NCI-H2107 treated with DMSO at 0.1 percent for 48 hours (cell line): ENCODE data around the gene DEFB112.

Source experiments
- DNase-seq: peaks from one replicate; lab custom pipeline; 2025; ENCODE audit not compliant: unreplicated experiment; lab: John Stamatoyannopoulos, UW

Gene DEFB112

DNA sequence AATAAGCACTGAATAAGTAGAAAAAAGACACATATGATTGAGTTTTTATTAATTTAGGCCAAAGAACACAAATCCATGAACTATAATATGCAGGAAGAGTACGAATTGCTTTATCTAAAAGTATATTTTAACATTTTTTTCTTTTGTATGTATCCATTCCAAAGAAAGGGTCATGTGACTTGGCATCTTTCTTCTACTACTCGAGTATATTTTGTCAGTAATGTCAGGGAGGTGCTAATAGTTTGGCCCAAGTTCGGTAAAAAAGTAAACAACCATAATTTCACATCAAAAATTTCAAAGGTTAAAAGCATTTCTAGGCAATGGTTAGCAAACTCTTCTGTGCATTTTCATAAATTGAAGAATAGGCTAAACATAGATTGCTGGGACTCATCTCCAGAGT is 46.6 kb downstream of the DEFB112 start:
- no peak for DNase-seq

DNA sequence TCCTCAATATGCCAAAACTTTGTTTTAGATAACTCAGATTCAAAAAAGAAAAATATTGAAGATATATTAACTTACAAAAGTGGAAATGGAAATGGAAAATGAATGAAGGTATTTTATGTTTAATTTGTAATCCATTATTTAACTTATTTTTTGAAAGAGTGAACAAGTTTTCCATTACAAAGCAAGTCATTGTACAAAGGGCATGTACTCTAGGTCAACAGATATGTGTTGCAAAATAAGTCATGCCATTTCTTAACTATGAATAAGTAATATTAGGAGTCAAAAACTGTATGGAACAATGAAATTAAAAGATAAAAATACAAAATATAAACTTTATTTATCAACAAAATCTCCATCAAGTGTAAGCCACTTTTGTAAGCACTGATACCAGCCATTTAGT is 54.5 kb downstream of the DEFB112 start:
- no peak for DNase-seq
